ENCODE results near the gene ASNSD1.
"Not testable (repeated sequence)": the region's sequence is repeated elsewhere in the genome, so short reads cannot be mapped to it uniquely, and the experiment has no call there.

The ASNSD1 gene

GRCh38 chr2:189696223-189696622 lies 35.0 kb downstream of the ASNSD1 start:
- no peak for DNase-seq

- peak; percentile 51 to 76 for DNase-seq
Observed at GRCh38 chr2:189698020-189698887, 37.0 kb downstream of the ASNSD1 start.

GRCh38 chr2:189700681-189701080 lies 39.4 kb downstream of the ASNSD1 start:
- DNase-seq: no peak

- DNase-seq: no peak
Observed at GRCh38 chr2:189702071-189702470, 40.8 kb downstream of the ASNSD1 start.

- no peak for DNase-seq
Observed at GRCh38 chr2:189709501-189710221, 48.4 kb downstream of the ASNSD1 start.

- not testable (repeated sequence) for DNase-seq
Observed at GRCh38 chr2:189717593-189717992, 56.3 kb downstream of the ASNSD1 start.

GRCh38 chr2:189719571-189719970 lies 58.3 kb downstream of the ASNSD1 start:
- peak; percentile 36 to 57 for DNase-seq

Data from inflammatory macrophage treated with lipopolysaccharide for 1 hour (primary cell).